A673 (cell line): ENCODE measurements around the gene AARS1. TPM values are rescaled to one million over a fixed set of nuclear protein-coding genes. Genes with fewer than 3 reads are reported as not detected.

Experiments used
- BruUV-seq: library from RNA; stranded (reverse); fragments of 400-500 nt; replicated peaks from 2 replicates; lab custom pipeline; 2021; lab: Mats Ljungman, UMichigan
- CTCF ChIA-PET: fragments of 300-600 bp; sonication (Branson Sonifier 250); formaldehyde crosslinking; loops from one replicate; lab custom pipeline; 2022; ENCODE audit warnings: antibody characterized with exemption; lab: Charles Lee
- POLR2A ChIA-PET: fragments of 300-600 bp; sonication (Branson Sonifier 250); formaldehyde crosslinking; loops from one replicate; lab custom pipeline; 2022; ENCODE audit warnings: antibody characterized with exemption; ENCODE audit not compliant: low non-redundant PET; lab: Charles Lee
- DNase-seq: peaks from one replicate; pipeline ENCODE4 v3.0.0-alpha.2; 2015; ENCODE audit warnings: low spot score
- H3K27ac ChIP-seq: fragments of 200-600 bp; sonication (generic); 2 replicates; pipeline ENCODE4 v1.5.1; 2016; ENCODE audit warnings: mixed run types, low read depth, mild to moderate bottlenecking, mixed read lengths, antibody characterized with exemption, low read length; ENCODE audit not compliant: poor library complexity, severe bottlenecking
- H3K27me3 ChIP-seq: fragments of 200-600 bp; sonication (generic); replicated peaks from 2 replicates; pipeline ENCODE4 v1.6.1; 2017; ENCODE audit warnings: mixed run types, low read depth, mild to moderate bottlenecking, mixed read lengths, antibody characterized with exemption, low read length; ENCODE audit not compliant: insufficient read depth, poor library complexity
- H3K36me3 ChIP-seq: fragments of 200-600 bp; sonication (generic); 2 replicates; pipeline ENCODE4 v1.6.1; 2016; ENCODE audit warnings: mixed run types, mild to moderate bottlenecking, mixed read lengths, antibody characterized with exemption, low read length; ENCODE audit not compliant: insufficient read depth, poor library complexity, severe bottlenecking
- H3K4me1 ChIP-seq: fragments of 200-600 bp; sonication (generic); 2 replicates; pipeline ENCODE4 v1.6.1; 2017; ENCODE audit warnings: mixed run types, mild to moderate bottlenecking, mixed read lengths, antibody characterized with exemption, low read length; ENCODE audit not compliant: insufficient read depth, poor library complexity, severe bottlenecking
- H3K4me3 ChIP-seq: fragments of 200-600 bp; sonication (generic); 2 replicates; pipeline ENCODE4 v1.5.1; 2016; ENCODE audit warnings: low read depth, mixed run types, mild to moderate bottlenecking, mixed read lengths, low read length; ENCODE audit not compliant: poor library complexity, severe bottlenecking
- H3K9me3 ChIP-seq: fragments of 200-600 bp; sonication (generic); 2 replicates; pipeline ENCODE4 v1.6.1; 2016; ENCODE audit warnings: mixed run types, low read depth, mild to moderate bottlenecking, mixed read lengths, antibody characterized with exemption, low read length; ENCODE audit not compliant: poor library complexity, severe bottlenecking
- EZH2 ChIP-seq: fragments of 200-600 bp; sonication (generic); IDR thresholded peaks from 2 replicates; pipeline ENCODE4 v1.6.1; 2017; ENCODE audit warnings: borderline replicate concordance, low read depth, mild to moderate bottlenecking, mixed read lengths, antibody characterized with exemption, low read length; ENCODE audit not compliant: poor library complexity, severe bottlenecking
- intact Hi-C: fragments of 100-400 bp; cut with micrococcal nuclease; formaldehyde crosslinking; loops from one replicate; pipeline ENCODE4 v1.10.0; 2022; ENCODE audit not compliant: unreplicated experiment
- total RNA-seq: library from RNA; stranded (reverse); gene quantifications from 2 replicates; pipeline ENCODE4 v1.2.3, GENCODE V29; 2021
- TF ChIP-seq, protein P1 (sequence below): fragments of 300-800, 200-600 bp; sonication (generic); conservative IDR thresholded peaks from 2 replicates; pipeline ENCODE4 v1.5.1; 2017; ENCODE audit warnings: low read depth, mild to moderate bottlenecking, antibody characterized with exemption, low read length, moderate library complexity, mixed read lengths

Gene AARS1
- total RNA-seq, 1 experiment from 2014 or later, result 234 TPM

- intact Hi-C loops, result no loop called here
- Histone ChIP-seq H3K27me3 (no peaks in the 10 kb centered on the region), H3K9me3 (peaks cover 8% of the 10 kb centered on the region), H3K4me1 (peaks cover 4% of the 10 kb centered on the region), H3K36me3 (no peaks in the 10 kb centered on the region), H3K4me3 (no peak overlapping the region), H3K27ac (no peak overlapping the region)
- CTCF ChIA-PET, result no interaction called here
- DNase-seq, result no peak
- no TSS peak for BruUV-seq
- TF ChIP-seq EZH2, result no peak
- TF ChIP-seq, protein P1, sequence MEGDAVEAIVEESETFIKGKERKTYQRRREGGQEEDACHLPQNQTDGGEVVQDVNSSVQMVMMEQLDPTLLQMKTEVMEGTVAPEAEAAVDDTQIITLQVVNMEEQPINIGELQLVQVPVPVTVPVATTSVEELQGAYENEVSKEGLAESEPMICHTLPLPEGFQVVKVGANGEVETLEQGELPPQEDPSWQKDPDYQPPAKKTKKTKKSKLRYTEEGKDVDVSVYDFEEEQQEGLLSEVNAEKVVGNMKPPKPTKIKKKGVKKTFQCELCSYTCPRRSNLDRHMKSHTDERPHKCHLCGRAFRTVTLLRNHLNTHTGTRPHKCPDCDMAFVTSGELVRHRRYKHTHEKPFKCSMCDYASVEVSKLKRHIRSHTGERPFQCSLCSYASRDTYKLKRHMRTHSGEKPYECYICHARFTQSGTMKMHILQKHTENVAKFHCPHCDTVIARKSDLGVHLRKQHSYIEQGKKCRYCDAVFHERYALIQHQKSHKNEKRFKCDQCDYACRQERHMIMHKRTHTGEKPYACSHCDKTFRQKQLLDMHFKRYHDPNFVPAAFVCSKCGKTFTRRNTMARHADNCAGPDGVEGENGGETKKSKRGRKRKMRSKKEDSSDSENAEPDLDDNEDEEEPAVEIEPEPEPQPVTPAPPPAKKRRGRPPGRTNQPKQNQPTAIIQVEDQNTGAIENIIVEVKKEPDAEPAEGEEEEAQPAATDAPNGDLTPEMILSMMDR, result no peak
- POLR2A ChIA-PET, result no interaction called here
Measured at GRCh38 chr16:70302745-70303144, 13.4 kb upstream of the AARS1 start.

- intact Hi-C loops, result no loop called here
- ChIA-PET POLR2A (no interaction called here), CTCF (no interaction called here)
- DNase-seq, result no peak
- no peaks in the 10 kb centered on the region for H3K27me3 ChIP-seq
- H3K27ac ChIP-seq, result no peak overlapping the region
- no TSS peak for BruUV-seq
- no peaks in the 10 kb centered on the region for H3K36me3 ChIP-seq
- H3K4me1 ChIP-seq, result peaks cover 4% of the 10 kb centered on the region
- peaks cover 8% of the 10 kb centered on the region for H3K9me3 ChIP-seq
- H3K4me3 ChIP-seq, result no peak overlapping the region
- TF ChIP-seq, protein P1, result no peak
- TF ChIP-seq EZH2, result no peak
Measured at GRCh38 chr16:70301121-70301520, 11.8 kb upstream of the AARS1 start.

DNA sequence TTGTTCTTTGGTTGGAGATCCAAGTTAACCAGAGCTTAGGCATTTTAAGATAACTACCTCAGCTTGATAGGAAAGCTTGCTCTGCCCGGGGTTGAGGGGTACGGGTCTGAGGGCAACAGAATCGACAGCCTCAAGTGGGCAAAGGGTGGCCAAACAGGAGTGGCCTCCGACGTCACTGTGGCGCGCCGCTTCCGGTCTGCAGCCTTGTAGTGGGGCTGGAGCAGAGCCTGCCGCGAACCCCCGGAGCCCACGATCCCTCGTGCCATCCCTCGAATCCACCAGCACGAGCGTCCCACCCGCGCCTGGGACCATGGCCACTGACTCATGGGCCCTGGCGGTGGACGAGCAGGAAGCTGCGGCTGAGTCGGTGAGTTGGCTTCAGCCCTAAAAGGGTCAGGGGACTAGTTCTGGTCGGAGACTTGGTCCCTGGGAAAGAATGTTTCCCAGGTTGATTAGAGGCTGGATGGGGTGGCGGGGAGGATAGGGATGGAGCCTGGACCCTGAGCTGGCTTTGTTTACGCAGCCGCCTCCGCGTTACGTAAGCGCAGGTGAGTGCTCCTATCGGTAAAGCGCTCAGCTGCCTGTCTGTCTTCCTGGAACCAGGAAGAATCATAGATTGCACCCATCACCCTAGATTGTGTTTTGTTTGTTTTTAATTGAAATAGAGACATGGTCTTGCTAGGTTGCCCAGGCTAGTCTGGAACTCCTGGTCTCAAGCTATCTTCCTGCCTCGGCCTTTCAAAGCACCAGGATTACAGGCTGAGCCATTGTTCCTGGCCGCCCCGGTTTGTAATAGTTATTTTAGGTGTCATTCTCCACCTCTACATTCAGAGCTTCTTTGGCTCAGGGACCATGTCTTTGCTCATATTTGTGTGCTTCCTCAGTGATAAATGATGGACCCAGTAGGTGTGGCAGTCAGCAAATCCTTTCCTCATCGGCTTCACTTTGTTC, 10.0 kb upstream of the AARS1 start, which contains the start of gene DDX19B:
Gene DDX19B, plus strand, starts transcription at position 199 of the 951 bp plus-strand sequence. Its CDS starts 112 bp downstream, at position 311.
- Histone ChIP-seq H3K27me3 (no peaks in the 10 kb centered on the region), H3K36me3 (no peaks in the 10 kb centered on the region), H3K4me3 (peak within 1 kb of the TSS; percentile 78), H3K27ac (peak within 1 kb of the TSS; percentile 81), H3K9me3 (peaks cover 8% of the 10 kb centered on the region), H3K4me1 (peaks cover 4% of the 10 kb centered on the region)
- BruUV-seq, result TSS peak; percentile 53
- CTCF ChIA-PET, result no interaction called here
- peak; percentile 60 for DNase-seq
- intact Hi-C loops, result no loop called here
- TF ChIP-seq, protein P1, result no peak
- TF ChIP-seq EZH2, result no peak
- POLR2A ChIA-PET, result interaction anchor here (0.5 to 1.0 kb wide), 2 partner anchors 10 to 45 kb away, joined by 3 read pairs; partner anchors contain the start of gene AARS1
